HuH-7 (cell line): ENCODE data around the gene SUMO4.
"Not testable (repeated sequence)": the region's sequence is repeated elsewhere in the genome, so short reads cannot be mapped to it uniquely, and the experiment has no call there.

Experiments
- DNase-seq: peaks from one replicate; pipeline ENCODE4 v3.0.0; 2011; ENCODE audit warnings: low spot score

SUMO4 gene

GRCh38 chr6:149431905-149432775 lies 32.1 kb downstream of the SUMO4 start:
- peak; percentile 93 for DNase-seq

- DNase-seq = no peak
These were observed 33.3 kb downstream of the SUMO4 start for GRCh38 chr6:149433405-149433804.

- DNase-seq = no peak
These were observed 33.8 kb downstream of the SUMO4 start for GRCh38 chr6:149433881-149434280.

GRCh38 chr6:149435919-149436586 lies 36.0 kb downstream of the SUMO4 start:
- DNase-seq = no peak

GRCh38 chr6:149436647-149437046 lies 36.6 kb downstream of the SUMO4 start:
- DNase-seq = no peak

GRCh38 chr6:149437212-149437611 lies 37.1 kb downstream of the SUMO4 start:
- no peak for DNase-seq

GRCh38 chr6:149438855-149439254 lies 38.8 kb downstream of the SUMO4 start:
- DNase-seq = no peak

GRCh38 chr6:149439626-149440025 lies 39.6 kb downstream of the SUMO4 start:
- DNase-seq = peak; percentile 4

- DNase-seq = peak; percentile 72
These were observed 40.9 kb downstream of the SUMO4 start for GRCh38 chr6:149440735-149441671.

- no peak for DNase-seq
These were observed 41.7 kb downstream of the SUMO4 start for GRCh38 chr6:149441740-149442139.

GRCh38 chr6:149443411-149444181 lies 43.5 kb downstream of the SUMO4 start:
- peak; percentile 2 for DNase-seq

- not testable (repeated sequence) for DNase-seq
These were observed 44.5 kb downstream of the SUMO4 start for GRCh38 chr6:149444360-149445094.

GRCh38 chr6:149445095-149445466 lies 45.0 kb downstream of the SUMO4 start:
- DNase-seq = no peak

GRCh38 chr6:149445573-149445972 lies 45.5 kb downstream of the SUMO4 start:
- no peak for DNase-seq

GRCh38 chr6:149446791-149447376 lies 46.8 kb downstream of the SUMO4 start:
- DNase-seq = no peak

GRCh38 chr6:149448821-149449453 lies 48.9 kb downstream of the SUMO4 start:
- DNase-seq = no peak

GRCh38 chr6:149449831-149450678 lies 50.0 kb downstream of the SUMO4 start:
- no peak for DNase-seq
